NB4 (cell line): ENCODE measurements around the gene BTBD9.

Experiments
- CTCF ChIP-seq: IDR thresholded peaks from one replicate; pipeline ENCODE4 v1.5.1; 2012; ENCODE audit warnings: low read depth, low read length
- MAX ChIP-seq: IDR thresholded peaks from 2 replicates; pipeline ENCODE4 v1.6.1; 2011; ENCODE audit warnings: low read depth, low read length
- MYC ChIP-seq: IDR thresholded peaks from 2 replicates; pipeline ENCODE4 v1.6.1; 2011; ENCODE audit warnings: low read depth, low read length
- POLR2A ChIP-seq: IDR thresholded peaks from 2 replicates; pipeline ENCODE4 v1.6.1; 2011; ENCODE audit warnings: mild to moderate bottlenecking; ENCODE audit not compliant: insufficient read length; ENCODE audit errors: extremely low read depth

DNA sequence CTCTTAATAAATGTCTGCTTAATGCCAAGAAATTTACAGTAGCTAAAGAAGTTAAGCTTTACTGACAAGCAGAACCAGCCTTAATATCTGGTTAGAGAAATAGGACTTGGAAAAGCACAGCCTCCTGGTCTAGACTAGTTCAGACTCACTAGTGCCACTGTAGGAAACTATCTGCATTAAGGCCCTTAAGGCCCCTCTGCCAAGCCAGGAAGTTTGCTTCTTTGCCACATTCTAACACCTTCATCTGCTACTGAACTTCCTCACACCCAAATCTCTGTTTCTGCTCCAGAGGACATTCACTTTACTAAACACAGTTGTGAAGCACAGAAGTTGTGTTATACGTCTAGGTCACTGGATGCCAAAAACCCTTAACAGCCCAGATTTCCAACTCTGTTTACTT, 302.8 kb downstream of the BTBD9 start:
- TF ChIP-seq CTCF (no peak), POLR2A (no peak), MAX (no peak), MYC (no peak)
